ENCODE data around the gene TSSK3.
A peak's percentile ranks its signal among the peaks of the same experiment; 100 is the strongest.
"Not testable (repeated sequence)": the region's sequence is repeated elsewhere in the genome, so short reads cannot be mapped to it uniquely, and the experiment has no call there.

The TSSK3 gene

DNA sequence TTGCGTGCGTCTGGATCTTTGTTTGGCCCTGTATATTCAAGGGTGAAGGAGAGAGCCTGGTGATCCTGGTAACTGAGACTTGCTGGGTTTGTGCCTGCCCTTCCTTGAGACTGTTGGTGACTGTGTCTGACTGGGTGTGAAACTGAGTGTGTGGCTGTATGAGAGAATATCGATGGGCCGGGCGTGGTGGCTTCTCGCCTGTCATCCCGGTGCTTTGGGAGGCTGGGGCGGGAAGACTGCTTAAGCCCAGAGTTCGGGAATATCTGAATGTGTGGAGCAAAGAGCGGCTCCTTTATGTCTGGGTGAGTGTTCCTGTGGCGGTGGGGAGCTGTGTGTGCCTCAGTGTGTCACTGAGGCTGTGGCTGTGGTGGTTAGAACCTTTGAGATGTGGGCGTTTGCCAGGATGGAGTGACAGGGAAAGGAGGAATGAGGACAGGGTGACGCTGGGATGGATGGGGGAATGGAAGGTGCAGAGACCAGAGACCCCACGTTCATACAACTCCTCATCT lies 23.6 kb upstream of the TSSK3 start:
- DNase-seq (ENCODE audit: low spot score), result no peak

GRCh38 chr1:32339363-32339978 lies 22.9 kb upstream of the TSSK3 start:
- DNase-seq (ENCODE audit: low spot score), result no peak

DNA sequence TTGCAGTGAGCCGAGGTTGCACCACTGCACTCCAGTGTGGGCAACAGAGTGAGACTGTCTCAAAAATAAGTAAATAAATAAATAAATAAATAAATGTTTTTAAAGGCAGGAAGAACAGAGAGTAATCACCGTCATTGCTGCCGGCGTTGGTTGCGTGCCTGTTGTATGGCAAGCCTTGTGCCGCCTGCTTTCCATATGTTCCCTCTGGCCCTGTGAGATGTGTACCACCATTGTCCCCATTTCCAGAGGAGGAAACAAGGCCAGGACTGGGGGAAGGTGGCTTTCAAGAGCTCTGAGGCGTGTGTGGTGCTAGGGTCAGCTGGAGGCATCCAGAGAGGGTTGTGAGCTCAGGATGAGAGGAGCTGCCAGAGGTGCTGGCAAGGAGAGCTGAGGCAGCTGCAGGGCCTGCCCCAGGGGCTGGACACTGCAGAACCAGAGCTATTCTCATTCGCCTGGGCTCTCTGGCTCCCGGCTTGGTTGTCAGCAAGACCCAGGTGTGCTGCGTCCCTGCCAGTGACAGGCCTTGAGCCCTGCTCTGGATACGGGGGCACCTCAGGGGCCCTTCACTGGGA lies 21.1 kb upstream of the TSSK3 start:
- DNase-seq (ENCODE audit: low spot score), result no peak

DNA sequence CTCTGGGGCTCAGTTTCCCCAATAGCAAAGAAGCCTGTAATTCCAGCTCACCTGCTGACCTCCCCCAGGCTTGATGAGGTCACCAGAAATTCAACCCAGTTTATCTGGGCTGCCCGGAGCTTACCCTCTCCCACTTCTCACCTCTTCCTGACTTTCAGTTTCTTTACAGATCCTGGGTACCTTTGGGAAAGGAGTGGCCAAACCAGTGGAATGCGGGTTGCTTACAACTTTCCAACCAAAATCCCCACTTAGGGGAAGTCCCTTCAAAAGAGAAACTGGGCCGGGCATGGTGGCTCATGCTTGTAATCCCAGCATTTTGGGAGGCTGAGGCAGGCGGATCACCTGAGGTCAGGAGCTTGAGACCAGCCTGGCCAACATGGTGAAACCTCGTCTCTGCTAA lies 20.4 kb upstream of the TSSK3 start:
- no peak for DNase-seq (ENCODE audit: low spot score)

- DNase-seq (ENCODE audit: low spot score), result no peak
Measured at GRCh38 chr1:32342704-32343103, 19.6 kb upstream of the TSSK3 start.

DNA sequence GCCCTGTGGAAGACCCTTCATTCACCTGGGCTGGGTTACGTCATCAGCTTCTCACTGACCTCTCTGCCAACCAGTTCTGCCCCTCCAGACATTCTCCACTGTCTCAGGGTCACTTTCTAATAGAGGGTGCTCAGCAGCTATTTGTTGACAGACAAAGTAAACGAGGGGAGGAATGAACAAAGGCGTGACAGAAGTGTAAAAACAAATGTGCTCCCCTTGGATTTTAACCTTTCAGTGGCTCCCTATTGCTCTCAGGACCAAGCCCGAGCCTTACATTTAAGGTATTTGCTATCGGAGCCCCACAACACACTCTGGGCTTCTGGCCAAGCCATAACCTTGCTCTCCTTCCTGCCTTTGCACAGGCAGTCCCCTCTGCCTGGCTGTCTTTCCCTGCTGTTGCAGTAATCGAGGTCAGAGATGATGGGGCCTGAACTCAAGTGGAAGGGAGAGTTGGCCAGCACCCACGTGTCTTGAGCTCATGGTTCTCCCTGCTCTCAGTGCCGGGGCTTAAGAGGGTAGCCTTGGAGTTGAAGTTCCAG lies 17.0 kb upstream of the TSSK3 start:
- no peak for DNase-seq (ENCODE audit: low spot score)

DNA sequence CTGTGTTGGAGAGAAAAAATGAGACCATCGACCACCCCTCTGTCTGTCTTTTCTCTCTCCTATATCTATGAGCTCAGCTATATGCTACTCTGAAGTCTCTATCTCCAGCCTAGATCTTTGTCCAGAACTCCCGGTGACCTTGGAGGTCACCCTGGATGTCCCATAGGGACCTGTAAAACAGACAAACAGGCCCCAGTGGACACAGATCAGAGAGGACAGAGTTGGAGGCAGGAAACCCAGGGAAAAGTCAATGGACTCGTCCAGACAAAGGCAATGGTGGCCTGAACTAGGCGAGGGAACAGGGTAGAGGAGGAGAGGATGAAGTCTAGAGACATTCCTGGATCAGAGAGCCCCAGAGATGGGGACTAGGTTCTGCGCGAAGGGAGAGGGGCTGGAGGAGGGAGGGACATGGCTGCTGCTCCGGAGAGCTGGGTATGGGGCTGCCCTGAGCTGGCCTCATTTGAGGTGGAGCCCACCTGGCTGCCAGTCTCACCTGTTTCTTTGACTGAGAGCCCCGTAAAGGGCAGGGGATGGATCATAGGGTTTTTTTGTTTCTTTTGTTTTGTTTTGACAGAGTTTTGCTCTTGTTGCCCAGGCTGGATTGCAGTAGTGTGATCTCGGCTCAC lies 15.7 kb upstream of the TSSK3 start:
- DNase-seq (ENCODE audit: low spot score), result no peak

GRCh38 chr1:32349211-32349708 lies 13.1 kb upstream of the TSSK3 start:
- no peak for DNase-seq (ENCODE audit: low spot score)

DNA sequence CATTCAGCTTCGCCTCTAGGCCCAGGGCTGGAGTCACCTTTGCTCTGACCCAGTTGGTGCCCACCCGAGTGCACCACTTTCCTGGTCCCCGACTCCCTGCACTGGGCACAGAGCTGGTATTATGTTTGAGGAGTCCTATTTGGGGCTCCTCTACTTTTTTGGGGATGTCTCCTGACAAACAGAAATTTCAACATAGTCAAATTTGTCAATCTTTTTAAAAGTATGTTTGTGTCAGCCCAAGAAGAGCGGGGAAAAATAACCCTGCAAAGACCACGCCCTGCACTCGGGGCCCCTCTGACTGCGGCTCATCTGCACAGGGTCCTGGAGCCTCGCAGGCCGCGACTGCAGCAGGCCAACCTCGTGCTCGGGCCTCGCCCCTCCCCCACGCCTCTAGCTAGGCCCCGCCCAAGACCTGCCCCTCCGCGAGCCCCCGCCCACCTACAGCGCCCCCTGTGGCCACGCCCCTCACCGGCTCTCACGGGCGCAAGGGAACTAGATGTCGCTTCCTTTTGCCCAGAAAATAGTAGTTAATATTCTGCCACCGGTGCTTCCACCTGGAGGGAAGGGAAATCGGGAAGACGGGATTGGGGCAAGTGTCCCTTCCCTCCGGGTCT lies 11.4 kb upstream of the TSSK3 start:
- DNase-seq (ENCODE audit: low spot score), result peak; percentile 76

- DNase-seq (ENCODE audit: low spot score), result peak; percentile 94
Measured at GRCh38 chr1:32351399-32352238, 10.7 kb upstream of the TSSK3 start.

GRCh38 chr1:32352239-32352745 lies 10.0 kb upstream of the TSSK3 start:
- DNase-seq (ENCODE audit: low spot score), result no peak

DNA sequence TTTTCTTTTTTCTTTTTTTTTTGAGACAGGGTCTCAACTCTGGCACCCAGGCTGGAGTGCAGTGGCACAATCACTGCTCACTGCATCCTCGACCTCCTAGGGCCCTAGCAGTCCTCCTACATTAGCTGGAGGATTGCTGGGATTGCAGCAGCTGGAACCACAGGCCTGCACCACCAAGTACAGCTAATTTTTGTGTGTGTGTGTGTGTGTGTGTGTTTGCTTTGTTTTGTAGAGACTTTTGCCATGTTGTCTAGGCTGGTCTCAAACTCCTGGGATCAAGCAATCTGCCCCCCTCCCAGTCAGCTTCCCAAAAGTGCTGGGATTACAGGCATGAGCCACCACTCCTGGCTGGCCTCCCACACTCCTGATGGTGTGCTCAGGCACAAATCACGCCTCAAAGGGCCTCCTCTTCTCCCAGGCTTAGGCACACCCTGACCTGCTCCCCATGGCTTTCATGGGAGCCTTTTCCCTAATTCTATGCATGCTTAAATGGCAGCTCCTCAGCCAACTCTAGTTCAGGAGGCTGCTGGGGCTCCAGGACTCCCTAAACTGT lies 9.4 kb upstream of the TSSK3 start:
- DNase-seq (ENCODE audit: low spot score), result no peak

- no peak for DNase-seq (ENCODE audit: low spot score)
Measured at GRCh38 chr1:32353431-32353830, 8.9 kb upstream of the TSSK3 start.

DNA sequence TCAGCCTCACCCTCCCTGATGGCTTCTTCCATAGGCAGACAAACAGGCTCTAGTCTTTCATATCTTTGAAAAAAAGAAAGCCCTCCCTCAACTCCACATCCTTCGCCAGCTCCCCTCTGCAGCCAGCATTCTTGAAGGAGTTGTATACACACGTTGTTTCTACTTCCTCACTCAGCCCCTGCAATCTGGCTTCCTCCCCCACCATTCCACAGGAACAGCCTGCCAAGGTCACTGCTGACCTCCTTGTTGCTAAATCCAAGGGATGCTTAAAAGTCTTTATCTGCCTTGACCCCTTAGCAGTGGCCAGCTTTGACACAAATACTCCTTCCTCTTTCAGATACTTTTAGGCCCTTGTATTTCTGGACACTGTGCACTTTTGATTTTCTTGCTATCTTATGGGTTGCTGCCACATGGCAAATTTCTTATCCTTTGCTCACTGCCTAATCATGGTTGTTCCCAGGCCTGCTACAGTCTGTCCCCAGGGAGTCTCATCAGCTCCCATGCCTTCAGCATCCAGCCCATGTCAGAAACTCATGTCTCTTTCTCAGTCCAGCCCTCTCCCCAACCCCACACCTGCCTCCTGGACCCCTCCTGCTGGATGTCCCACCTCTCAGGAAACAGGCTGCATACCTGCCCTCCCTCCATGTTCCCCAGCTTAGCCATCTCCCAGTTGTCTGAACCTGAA lies 8.3 kb upstream of the TSSK3 start:
- no peak for DNase-seq (ENCODE audit: low spot score)

DNA sequence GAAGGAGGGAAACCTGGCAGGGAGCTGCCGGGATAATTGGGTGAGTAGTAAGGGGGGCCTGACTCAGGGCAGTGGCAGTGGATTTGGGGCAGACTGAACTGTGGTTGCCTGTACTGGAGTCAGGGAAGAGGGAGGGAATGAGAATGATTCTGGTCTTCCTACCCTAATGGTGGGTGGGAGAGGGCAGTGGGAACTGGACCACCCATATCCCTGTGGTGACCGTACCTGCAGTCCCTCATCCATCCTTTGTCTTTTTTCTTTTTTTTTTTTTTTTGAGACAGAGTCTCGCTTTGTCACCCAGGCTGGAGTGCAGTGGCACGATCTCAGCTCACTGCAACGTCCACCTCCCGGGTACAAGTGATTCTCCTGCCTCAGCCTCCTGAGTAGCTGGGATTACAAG lies 6.6 kb upstream of the TSSK3 start:
- DNase-seq (ENCODE audit: low spot score), result not testable (repeated sequence)

DNA sequence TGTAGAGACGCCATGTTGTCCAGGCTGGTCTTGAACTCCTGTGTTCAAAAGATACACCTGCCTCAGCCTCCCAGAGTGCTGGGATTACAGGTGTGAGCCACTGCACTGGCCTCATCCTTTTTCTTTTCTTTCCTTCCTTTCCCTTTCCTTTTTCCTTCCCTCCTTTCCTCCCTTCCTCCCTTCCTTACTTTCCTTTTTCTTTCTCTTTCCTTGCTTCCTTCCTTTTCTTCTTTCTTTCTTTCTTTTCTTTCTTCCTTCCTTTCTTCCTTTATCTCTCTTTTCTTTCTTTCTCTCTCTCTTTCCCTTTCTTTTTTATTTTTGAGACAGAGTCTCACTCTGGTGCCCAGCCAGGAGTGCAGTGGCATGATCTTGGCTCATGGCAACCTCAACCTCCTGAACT lies 5.9 kb upstream of the TSSK3 start:
- no peak for DNase-seq (ENCODE audit: low spot score)

DNA sequence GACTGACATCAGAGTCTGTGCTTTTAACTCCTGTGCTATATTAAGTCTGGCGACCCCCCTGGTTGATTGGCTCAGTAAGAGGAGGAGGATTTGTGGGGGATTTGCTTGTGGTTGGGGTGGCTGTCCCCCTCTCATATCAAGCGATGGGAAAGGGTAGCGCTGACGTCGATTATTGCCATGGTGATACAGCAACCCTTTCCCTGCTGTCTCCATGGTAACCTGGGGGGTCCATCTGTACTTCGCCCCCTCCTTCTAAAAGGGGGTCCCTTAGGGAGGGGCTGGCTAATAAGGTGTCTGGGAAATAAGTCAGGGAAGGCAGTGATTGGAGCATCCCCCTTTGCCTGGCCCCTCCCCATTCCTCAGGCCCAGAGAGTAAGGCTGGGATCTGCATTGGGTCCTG lies 4.7 kb upstream of the TSSK3 start:
- DNase-seq (ENCODE audit: low spot score), result no peak

GRCh38 chr1:32358435-32358834 lies 3.9 kb upstream of the TSSK3 start:
- no peak for DNase-seq (ENCODE audit: low spot score)

- DNase-seq (ENCODE audit: low spot score), result no peak
Measured at GRCh38 chr1:32361308-32361673, 1.0 kb upstream of the TSSK3 start.

DNA sequence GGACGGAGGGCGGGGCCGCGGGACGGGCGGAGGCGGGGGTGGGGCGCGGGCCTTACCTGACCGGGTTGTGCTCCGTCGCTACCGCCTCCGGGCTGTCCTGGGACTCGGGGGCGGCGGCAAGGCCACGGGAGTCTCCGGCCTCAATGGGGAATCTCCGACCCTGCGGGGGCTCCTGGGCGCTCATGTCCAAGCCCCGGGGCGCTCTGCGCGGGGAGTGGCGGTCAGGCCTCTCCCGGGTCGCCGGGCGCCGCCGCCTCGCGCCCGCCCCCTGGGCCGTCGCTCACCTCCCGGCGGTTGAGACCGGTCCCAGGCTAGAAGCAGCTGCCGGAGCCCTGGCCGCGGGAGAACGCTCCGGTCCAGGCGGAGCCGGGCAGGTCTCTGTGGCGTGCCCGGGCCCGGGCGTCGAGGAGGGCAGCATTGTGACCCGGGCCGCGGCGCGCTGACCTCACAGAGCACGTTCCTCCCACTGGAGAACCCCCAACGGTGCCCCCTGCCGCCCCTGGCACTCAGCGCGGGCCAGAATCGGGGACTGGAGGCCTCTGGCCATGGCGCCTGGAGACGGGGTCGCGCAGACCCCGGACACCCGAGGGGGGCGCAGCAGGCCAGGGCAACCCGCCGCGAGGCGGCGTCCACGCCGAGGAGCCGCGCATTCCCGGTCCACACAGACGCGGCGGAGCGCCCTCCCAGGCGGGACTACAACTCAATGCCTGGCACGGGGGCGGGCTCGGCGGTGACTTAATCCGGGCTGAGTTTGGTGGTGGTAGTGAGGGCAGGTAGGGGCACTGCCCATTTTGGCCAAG lies 465 bp upstream of the TSSK3 start:
- peak; percentile 73 for DNase-seq (ENCODE audit: low spot score)
